Left kidney (tissue), 2 donors: ENCODE measurements around the gene RPRML. TPM values are rescaled to one million over a fixed set of nuclear protein-coding genes. Genes with fewer than 3 reads are reported as not detected.
"Not testable (repeated sequence)": the region's sequence is repeated elsewhere in the genome, so short reads cannot be mapped to it uniquely, and the experiment has no call there.

Source experiments
- DNase-seq: peaks from one replicate; pipeline ENCODE4 v3.0.0-alpha.2; 2013
- polyA plus RNA-seq: library from polyadenylated mRNA; unstranded; fragments of 120-200 nt; gene quantifications from one replicate; pipeline ENCODE4 v1.2.1, GENCODE V29; 2013; ENCODE audit not compliant: insufficient read length

The RPRML gene
- polyA plus RNA-seq, 1 donor: not detected

DNA sequence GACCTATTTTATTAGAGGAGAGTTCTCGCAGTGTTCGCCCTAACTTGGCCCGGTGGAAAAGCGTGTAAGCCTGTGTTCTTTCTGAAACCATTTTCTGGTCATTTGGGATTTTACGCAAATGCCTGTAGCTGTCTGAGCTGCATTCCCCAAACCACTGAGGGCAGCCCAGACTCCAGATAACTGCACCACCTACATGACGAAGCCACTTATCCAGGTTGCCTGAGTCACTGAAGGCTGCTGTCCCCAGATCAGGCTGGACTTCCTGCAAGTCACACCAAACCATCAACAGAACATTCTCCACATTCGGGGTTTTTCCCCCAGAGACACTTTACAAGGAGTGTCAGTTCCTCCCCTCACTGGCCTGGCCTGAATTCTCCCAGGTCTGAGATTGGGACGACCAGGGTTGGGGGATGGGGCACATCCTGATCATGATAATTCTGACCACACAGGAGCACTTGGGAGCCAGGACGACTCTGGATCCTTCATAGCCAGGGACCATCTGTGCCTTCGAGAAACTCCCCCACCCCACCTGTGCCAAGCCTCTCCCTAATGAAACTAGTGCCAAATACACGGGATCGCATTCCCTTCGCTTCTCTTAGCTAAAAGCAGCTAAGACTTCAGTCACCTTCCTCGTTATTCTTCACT is 2.3 kb downstream of the RPRML start:
- DNase-seq: no peak

DNA sequence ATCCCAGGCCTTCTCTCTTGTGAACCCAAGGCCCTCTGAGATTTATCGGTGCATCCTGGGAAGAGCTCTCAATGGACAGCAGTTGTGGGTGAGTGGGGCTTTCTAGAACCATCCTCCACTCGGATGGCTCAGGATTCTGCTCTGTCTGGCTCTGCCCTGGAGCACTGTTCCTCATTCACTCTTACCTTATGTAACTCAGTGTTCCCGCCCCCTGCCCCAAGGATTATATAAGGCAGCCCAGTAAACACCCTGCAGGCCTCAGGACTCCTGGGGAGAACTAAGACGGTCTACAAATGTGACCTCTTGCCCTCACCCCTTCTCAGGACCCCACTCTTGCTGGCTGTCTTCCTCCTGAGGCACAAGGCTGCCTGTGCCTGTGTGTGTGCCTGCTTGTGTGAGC is 3.8 kb downstream of the RPRML start:
- DNase-seq: no peak

DNA sequence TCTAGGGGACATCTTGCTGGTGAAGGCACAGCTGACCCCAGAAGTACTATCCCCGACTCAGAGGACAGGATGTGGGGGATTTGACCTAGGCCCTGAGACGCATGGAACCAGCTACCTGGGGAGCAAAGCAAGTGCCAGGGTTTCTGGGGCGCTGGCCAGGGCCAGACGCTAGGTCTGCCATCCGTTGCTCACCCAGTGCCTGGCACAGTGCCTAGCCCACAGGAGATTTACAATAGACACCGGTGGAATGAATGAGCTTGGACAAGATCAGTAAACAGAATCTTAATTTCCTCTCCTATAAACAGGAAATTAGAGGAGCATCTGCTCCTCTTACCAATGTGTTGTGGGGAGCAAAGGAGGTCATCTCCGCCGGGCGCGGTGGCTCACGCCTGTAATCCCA is 5.0 kb downstream of the RPRML start:
- DNase-seq: no peak

DNA sequence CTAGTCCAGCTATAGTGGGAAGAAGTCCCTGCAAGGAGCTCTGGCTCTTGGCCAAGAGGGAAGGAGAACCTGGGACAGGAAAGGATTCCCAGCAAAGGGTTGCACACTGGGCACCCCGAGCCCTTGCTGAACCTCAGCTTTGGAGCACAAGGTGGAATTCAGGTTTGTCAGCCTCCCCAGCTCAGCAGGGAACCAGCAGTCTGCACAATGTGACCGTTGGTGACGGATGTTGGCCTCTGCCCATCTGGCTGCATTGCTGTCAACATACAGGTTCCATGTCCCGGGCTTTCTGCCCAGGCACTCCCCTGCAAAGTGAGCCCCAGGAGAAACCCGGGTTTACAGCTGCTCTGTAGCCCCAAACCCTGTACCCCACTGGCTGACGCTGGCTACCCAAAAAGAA is 6.7 kb downstream of the RPRML start:
- DNase-seq: no peak

DNA sequence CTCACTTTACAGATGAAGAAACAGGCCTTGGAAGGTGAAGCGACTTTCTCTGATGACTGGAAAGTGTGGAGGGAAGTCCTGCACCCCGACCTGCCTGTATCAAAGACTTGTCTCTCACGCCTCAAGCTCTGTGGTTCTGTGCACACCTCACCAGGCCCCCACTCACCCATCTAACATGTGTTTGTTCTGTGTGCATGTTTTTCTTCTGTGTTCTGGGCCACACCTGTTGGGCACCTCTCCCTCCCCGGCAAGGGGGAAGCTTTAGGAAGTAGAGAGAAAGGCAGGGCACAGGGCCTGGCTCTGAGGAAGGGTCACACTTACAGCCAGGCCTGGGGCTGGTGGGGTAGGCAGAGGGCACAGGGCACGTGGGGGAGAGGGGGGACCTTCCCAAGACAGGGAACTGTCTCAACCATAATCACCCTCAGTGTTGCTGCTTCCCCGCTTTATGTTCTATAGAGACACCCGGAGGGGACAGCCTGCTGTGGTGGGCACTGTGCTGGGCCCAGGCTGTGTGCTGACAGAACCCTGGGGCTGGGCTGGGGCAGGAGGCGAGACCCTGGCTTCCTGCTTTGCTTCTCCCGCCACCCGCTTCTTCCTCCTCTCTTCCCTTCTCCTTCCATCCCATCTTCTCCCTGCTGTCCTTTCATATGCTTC is 7.3 kb downstream of the RPRML start:
- no peak for DNase-seq

DNA sequence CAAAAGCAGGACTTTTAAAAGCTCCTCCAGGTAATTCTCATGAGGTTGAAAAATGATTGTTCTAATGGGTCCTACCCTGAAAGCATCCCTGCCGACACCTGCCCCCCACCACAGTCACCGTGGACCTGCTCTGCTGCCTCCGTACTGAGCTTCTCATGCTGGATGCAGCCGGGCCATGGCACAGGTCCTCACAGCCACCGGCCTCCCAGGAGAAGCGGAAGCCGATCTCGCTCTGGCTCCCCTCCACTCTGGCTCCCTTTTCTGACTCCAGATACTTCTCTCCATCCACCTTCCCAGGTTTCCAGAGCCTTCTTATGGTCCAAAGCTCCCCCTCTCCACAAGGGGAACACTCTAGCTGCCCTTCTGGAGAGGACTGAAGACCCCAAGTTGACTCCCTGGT is 10.2 kb downstream of the RPRML start:
- DNase-seq: no peak

DNA sequence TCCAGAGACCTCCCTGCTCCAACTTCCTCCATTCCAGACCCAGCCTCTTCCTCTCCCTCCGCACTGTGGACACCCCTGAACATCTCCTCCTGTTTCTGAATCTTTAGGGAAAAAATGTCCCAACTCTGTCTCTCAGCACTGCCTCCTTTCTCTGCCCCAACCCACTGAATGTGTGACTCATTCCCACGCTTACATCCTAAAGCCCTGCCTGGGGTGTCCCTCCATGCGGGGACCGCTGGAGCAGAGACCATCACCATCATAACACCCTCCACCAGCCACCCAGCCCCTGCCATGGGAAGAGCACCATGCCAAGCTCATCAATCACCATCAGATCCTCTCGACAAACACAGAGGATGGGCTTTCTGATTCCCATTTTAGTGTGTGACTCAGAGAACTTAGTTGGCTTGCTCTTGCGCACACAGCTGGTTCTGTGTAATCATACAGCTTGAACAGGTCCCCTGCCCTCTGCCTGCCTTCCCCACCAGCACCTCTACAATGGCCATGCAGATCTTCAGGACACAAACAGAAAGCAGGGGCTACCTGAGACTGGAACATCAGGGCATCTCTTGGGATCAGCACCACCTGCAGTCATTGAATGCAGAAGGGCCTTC is 10.7 kb downstream of the RPRML start:
- DNase-seq: no peak

DNA sequence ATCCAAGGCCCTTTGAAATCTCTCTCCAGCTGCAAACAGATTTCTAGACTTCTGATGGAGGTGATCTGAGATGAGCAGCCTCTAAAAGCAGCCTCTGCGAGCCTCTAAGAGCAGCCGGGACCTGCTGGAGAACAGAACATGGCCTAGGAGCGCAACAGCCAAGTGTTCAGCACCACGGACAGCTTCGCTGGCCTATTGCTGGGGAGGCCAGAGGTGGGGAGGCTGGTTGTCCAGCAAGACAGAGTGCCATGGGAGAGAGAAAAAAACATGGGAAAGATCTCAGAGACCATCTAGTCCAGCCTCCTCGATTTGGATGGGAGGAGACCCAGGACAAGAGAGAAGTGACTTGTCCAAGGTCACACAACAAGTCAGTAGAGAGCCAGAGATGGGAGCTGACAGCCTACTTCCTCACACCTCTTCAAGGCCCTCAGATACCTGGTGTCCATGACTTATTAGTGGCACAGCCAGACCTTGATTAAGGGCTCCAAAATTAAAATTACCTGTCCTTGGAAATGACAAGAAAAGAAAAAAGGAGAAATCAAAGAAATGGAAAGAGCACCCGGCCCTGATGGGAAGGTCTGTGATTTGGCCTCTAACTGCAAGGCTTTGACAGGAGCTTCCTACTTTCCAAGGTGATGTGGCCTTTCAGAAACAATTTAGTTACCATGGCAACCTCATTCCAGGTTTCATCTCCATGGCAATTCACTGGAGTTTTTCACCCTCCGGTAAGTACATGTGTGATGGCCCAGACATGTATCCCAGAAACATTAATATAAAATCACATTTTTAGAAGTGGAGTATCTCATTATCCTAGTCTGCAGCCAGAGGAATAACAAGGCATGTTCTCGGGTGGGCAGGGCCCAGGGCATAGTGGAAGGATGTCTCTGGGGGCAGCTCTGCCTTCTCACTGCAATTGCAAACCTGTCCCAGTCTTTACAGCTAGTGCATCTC is 14.5 kb downstream of the RPRML start:
- no peak for DNase-seq

DNA sequence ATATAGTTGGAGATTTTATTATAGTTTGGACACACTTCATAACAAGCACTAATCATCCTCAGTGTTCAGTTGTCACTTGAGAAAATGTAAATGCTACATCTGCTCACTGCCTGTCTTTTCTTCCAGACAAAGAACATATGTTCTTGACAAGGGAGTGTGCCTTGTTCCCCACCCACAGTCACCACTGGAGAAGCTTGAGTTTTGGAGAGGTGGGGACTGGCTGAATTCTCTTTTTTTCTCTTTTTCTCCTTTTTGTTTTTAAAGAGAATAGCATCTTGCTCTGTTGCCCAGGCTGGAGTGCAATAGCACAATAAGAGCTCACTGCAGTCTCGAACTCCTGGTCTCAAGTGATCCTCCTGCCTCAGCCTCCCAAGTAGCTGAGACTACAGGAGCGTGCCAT is 15.5 kb downstream of the RPRML start:
- DNase-seq: no peak

DNA sequence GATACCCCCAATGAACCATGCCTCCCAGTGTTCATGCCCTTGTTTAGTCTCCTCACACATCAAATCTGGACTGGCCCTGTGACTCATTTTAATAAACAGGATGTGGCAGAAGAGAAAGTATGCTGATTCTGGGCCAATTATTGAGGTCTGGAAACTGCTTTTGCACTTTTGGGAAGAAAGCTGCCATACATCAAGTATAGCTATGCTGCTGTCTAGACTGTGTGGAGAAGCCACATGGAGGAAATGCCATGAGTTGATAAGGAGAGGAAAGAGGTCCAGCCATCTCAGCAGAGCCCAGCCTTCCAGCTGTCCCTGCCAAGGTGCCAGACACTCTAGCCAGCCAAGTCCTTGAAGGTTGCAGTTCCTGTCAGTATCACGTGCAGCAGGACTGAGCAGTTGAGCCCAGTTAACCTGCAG is 16.7 kb downstream of the RPRML start:
- DNase-seq: no peak

DNA sequence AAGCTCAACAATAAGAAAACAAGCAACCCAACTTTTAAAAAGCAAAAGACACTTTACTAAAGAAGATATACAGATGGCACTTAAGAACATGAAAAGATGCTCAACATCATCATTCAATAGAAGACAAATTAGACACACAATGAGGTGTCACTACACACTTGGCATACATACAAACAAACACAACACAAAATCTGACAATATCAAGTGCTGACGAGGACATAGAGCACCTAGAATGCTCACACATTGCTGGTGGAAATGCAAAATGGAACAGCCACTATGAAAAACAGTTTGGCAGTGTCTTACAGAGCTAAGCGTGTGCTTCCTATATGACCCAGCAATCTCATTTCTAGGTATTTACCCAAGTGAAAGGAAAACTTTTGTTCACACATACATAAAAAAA is 18.9 kb downstream of the RPRML start:
- no peak for DNase-seq

DNA sequence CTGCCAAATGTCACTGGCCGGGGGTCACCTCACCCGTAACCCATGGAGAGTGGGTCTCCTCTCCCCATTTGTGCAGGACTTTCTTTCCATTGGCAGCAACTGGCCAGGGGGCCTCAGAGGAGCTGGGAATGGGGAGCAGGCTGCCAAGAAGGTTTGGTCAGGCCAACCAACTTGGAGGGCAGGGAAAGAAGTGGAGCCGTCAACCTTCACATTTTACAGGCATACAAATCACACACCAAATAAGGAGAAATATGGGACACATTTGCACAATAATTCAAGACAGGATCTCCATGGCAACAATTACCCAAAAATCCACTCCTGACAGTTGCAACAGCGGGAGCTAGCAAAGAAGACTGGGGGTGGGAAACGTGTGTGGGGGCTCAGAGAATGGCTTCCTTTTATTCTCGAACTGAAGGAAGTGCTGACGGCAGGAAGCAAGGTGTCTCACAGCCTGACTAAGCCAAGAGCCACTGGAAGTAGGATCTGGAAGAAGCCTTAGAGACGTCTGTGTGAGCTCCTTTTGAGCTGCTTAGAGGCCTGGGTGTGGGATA is 20.9 kb downstream of the RPRML start:
- no peak for DNase-seq

DNA sequence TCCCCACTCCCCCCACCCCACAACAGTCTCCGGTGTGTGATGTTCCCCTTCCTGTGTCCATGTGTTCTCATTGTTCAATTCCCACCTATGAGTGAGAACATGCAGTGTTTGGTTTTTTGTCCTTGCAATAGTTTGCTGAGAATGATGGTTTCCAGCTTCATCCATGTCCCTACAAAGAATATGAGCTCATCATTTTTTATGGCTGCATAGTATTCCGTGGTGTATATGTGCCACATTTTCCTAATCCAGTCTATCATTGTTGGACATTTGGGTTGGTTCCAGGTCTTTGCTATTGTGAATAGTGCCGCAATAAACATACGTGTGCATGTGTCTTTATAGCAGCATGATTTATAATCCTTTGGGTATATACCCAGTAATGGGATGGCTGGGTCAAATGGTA is 25.9 kb downstream of the RPRML start:
- not testable (repeated sequence) for DNase-seq

DNA sequence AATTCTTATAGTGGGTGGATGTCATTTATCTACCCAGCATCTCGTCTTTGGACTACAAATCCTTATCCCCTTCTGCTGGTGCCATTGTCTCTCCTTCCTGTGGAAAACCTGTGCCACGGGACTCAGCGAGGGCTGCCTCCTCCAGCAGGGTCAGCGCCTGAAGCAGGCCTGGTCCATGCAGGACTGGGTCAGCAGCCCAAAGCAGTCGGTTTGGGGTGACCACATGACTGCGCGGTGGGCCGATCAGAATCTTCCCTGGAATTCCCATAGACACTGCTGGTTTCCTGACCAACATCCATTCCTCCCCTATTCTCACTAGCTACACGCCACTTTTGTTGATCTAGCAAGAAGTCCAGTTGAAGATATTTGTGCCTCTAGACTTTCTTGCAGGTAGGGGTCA is 26.9 kb downstream of the RPRML start:
- DNase-seq: no peak

DNA sequence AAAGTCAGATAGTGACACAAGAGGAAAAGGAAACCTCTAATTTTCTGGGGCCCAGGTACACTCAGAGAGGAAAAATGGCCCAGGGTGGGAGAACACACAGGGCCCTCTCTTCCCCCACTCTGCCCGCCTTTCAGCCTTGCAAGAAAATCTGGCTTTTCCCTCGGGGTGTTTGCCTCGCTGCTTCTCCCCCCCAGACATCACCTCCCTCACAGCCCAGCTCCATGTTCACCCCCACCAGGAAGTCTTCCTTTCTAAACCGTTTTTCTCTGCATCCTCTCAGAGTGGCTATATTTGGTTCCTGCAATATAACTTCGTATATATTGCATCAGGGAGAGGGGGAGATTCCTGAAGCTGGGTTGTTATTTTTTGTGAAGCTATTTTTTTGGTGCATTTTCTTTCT is 27.3 kb downstream of the RPRML start:
- no peak for DNase-seq

DNA sequence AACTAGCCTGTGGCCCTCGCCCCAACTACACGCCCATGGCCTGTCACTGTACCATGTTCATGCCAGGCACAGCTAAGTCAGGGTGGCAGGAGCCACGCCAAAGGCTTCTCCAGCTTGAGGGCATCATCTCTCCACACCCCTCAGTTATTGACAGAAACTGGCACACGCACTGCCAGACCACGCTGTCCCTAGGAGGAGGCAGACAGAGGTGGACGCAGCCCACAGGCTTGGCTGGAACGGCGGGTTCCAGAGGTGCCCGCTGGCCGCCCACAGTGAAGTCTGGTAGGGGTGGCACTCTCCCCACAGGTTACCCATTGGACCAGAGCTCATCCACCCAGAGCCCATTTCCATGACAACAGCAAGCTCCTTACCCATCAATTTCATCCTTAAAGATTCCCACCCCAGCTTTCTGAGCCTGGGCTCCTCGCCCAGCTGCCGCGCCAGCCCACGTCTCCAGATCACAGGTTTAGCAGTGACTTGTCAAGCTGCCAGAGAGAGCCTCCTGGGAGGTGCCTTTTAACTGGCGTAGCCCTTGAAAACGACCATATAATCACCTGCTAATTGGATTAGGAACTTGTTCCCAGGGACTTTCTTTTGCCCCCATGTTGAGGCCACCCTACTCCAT is 27.9 kb downstream of the RPRML start:
- no peak for DNase-seq

DNA sequence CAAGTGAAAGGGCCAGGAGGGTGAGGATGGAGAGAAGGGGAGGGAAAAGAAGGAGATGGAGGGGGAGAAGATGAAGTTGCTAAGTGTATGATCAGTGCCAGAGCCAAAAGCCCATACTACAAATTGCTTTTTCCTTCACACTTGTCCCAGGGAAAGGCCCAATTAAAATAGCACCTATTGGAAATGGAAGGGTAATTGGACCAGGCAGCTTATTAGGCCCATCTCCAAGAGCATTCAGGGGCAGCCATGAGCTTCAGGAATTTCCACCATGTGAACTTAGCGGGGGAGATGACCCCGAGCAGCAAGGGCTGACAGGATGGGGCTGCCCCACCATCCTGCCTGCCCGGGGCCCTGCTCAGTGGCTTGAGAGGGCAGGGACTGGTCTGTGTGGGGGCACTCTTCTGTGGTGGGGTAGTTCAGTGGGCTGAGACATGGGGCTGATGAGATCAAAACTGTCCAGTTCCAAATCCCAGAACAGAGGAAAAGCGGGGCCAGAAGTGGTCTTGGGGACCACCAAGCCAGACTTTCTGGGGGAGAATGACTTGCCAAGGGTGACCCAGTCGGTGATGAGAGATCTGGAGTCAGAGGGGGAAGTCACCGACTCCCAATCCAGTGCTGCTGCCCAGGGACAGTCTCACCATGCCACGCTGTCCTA is 28.6 kb downstream of the RPRML start:
- DNase-seq: no peak

DNA sequence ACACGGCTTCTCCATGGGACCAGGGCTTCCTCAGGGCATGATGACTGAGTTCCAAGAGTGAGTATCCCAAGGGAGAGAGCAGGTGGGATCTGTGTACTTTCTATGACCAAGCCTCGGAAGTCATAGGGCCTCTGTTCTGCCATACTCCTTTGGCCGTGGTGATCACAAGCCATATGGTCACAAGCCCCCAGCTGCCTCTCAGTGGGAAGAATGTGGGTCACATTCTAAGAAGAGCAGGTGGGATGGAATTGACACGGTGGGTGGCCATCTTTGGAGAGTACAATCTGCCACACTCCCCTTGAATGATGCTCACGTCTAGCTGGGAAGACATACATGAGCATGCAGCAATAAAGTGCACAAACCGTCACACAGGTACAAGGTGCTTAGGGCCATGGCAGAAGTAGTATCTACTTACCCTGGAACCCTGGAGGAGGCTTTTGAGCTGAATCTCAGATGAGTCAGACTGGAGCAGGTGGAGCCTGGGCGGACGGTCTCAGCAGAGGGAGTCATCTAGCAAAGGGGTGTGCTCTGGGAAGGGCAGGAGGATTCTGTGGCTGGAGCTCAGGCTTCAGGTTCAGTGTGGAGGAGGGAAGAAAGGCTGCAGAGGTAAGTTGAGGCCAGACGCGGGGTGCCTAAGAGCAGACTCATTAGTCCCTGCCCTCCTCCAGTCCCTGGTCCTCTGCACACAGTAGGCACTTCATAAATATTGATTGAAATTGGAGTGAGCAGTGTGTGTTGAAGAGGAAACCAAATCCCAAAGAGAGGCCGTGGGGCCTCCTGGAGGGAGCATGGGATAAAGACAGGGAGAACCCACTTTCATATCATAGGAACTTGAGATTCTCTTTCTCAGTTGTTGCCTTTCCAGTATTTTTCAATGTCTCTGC is 29.5 kb downstream of the RPRML start:
- DNase-seq: no peak

DNA sequence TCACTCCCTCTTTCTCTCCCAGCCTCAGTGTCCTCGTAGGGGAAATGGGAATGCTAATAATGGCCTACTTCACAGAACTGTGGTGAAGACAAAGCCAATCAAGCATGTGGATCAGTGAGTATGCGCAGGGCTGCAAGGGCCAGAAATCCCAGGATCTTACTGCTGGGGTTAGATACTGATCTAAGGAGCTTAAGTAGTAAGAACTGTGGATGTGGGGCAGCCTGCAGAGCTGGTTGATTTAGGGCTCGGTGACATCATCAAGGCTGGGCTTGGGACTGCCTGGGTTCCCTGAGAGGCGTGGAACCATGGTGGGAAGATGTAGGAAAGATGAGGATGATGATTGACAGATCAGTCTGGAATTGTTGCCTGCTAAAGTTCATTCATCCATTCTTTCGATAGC is 30.5 kb downstream of the RPRML start:
- no peak for DNase-seq

DNA sequence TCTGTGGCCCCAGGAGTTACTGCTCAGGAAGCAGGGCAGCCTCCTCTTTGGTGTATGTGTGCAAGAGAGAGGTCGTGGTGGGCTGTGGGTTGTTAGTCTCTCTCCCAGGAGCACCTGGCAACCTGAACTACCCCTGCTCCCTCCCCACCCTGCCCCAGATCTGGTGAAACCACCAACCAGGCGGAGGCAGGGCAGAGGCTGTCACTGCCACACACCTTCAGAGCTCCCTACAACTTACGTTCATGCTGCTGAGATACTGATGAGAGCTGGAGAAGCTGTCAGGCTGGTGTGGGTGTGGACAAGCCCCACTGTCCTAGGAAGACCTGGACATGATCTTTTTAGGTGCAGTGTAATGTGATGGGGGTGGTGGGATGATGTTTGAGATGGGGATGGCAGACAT is 31.8 kb downstream of the RPRML start:
- no peak for DNase-seq
